ENCODE results near the gene TRMT11.

DNA sequence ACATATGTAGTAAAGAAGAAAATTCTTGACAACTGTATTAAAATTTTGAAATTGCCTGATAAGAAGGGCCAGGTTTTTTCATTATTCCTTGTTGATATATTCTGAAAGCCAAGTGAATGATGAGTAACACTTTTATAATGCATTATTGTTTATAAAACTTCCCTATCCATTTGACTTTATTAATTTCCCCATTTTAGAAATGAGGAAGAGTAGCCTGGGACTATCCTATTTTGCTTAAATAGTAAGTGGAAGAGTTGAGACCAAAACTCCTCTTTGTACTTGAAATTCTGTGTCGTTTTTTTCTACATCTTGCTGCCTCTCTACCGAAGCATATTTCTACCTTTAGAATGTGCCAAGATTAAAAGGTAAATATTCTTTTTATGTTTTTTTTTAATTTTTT lies 39.7 kb downstream of the TRMT11 start:
- TF ChIP-seq, protein P1, sequence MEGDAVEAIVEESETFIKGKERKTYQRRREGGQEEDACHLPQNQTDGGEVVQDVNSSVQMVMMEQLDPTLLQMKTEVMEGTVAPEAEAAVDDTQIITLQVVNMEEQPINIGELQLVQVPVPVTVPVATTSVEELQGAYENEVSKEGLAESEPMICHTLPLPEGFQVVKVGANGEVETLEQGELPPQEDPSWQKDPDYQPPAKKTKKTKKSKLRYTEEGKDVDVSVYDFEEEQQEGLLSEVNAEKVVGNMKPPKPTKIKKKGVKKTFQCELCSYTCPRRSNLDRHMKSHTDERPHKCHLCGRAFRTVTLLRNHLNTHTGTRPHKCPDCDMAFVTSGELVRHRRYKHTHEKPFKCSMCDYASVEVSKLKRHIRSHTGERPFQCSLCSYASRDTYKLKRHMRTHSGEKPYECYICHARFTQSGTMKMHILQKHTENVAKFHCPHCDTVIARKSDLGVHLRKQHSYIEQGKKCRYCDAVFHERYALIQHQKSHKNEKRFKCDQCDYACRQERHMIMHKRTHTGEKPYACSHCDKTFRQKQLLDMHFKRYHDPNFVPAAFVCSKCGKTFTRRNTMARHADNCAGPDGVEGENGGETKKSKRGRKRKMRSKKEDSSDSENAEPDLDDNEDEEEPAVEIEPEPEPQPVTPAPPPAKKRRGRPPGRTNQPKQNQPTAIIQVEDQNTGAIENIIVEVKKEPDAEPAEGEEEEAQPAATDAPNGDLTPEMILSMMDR (IDR thresholded peaks at IDR 0.05): no peak
- no peak for TF ChIP-seq POLR2A (IDR thresholded peaks at IDR 0.05)

Measured in thyroid gland (tissue), 4 donors.